GM19240 (cell line): Measurements from ENCODE around the gene SLC12A6.
"Not testable (repeated sequence)": the region's sequence is repeated elsewhere in the genome, so short reads cannot be mapped to it uniquely, and the experiment has no call there.

ENCODE experiments used
- DNase-seq: peaks from one replicate; pipeline ENCODE4 v3.0.0; 2011; ENCODE audit warnings: low spot score; ENCODE audit not compliant: insufficient read length

Gene SLC12A6

DNA sequence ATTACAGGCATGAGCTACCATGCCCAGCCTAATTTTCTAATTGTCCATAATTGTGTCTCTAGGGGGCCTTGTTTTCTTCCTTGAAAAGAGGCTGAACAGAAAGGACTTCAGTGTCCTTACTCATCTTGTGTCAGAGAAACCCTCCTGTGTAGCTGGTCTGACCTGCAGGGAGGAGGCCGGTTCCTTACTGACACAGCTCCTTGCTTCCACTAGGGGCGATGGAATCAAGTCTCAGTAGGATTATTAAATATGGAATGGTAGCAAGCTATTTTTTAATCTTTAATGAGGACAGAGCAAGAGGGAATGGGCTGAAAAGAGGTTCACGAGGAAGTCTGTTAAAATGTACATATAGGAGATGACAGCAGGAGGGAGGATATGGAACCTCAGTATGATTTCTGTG lies 20.8 kb upstream of the SLC12A6 start:
- DNase-seq = no peak

DNA sequence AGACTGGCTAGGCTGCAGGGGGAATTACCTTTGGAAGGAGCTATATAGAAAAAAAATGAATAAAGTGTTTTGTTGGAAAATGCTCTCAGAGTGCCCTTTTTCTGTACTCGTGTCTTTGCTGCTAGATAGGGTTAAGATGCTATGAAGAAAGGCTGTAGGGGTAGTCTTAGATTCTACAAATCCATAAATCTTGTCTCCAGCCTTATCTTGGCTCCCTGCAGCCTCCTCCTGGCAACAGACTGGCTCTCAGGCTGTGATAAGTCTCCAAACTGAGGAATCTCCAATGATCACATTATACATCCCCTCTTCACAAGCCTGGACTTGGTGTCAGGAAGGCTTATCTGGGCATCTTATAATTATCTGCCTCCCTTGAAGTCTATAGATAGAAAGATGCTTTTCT lies 20.1 kb upstream of the SLC12A6 start:
- no peak for DNase-seq

DNA sequence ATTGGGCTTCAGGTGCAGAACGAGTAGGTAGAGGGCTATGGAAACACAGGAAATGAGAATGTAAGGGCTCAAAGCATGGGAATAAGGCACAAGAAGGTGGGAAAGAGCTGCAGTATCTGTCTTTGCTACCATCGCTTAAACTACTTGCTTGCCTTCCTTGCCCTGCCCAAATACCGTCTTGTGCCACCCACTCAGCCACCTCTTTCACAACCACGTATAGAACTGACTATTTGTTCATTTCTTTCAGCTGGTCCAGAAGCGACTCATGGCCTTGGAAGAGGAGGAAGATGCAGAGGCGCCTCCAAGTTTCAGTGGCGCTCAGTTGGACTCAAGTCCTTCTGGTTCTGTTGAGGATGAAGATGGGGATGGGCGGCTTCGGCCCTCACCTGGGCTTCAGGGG lies 17.7 kb upstream of the SLC12A6 start:
- no peak for DNase-seq

DNA sequence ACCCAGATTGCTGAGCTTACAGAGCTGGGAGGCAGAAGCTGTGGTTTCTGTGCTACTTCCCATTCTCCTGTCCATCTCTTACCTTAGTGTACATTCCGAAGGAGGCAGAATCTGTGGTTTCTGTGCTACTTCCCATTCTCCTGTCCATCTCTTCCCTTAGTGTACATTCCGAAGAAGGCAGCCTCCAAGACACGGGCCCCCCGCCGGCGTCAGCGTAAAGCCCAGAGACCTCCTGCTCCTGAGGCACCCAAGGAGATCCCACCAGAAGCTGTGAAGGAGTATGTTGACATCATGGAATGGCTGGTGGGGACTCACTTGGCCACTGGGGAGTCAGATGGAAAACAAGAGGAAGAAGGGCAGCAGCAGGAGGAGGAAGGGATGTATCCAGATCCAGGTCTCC lies 16.7 kb upstream of the SLC12A6 start:
- DNase-seq = no peak

DNA sequence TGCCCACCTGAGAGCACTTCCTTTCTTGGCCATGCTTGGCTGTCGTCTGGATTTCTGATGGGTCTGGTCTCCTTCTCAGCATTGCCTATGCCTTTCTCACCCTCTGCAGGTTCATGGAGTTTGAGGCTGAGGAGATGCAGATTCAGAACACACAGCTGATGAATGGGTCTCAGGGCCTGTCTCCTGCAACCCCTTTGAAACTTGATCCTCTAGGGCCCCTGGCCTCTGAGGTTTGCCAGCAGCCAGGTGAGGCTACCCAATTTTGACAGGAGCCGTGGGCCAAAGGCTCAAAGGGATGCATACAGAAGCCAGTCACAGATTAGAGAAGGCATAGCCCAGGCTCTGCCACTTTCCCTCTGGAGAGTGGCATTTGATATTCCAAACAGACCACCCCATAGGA lies 16.0 kb upstream of the SLC12A6 start:
- no peak for DNase-seq

DNA sequence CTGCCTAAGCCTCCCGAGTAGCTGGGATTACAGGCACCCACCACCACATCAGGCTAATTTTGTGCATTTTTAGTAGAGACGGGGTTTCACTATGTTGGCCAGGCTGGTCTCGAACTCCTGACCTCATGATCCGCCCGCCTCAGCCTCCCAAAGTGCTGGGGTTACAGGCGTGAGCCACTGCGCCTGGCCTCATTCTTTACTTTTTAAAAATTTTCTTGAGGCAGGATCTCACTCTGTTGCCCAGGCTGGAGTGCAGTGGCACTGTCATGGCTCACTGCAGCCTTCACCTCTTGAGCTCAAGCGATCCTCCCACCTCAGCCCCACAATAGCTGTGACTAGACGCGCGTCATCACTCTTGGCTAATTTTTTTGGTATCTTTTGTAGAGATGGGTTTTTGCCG lies 15.4 kb upstream of the SLC12A6 start:
- DNase-seq = not testable (repeated sequence)

DNA sequence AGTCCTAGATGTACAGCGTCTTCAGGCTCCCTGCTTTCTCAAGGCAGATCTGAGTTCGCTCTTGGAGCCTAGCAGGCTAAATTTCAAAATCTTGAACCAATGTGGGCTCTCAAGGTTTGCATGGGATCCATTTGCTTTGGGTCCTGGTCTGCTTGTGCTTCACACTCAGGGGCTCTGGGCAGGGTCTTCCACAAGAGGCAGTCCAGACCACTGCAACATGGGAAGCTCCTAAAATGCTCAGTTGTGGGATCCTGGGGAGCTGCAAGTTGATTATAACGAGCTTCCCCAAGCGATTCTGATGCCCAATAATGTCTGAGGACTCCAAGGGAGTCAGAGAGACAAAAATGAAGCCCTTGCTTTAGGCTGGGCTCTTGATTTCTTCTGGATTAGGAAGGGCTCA lies 12.2 kb upstream of the SLC12A6 start:
- no peak for DNase-seq

DNA sequence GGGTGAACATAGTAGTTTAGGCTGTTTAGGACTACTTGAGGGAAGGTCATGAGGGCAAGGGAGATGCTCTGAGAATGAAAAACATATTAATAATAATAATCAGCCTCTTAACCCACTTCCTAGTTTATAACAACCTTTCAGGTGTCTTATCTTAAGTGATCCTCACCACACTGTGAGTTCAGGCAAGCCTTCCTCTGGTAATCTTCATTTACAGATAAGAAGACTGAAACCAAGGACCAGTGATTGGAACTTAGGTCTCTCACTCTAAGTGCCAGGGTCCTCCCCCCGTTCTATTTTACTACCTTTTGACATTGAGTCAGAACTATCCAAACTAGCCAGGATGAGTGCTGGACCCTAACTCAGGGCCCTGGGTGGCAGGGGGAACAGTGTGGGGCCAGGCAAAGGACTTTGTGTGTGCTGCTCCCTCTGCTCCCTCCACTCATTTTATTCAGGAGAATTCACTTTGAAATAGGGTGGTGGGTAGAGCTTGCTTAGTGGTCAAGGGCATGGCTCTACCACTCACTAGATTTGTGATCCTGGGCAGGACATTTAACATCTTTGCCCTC lies 11.2 kb upstream of the SLC12A6 start:
- DNase-seq = no peak

DNA sequence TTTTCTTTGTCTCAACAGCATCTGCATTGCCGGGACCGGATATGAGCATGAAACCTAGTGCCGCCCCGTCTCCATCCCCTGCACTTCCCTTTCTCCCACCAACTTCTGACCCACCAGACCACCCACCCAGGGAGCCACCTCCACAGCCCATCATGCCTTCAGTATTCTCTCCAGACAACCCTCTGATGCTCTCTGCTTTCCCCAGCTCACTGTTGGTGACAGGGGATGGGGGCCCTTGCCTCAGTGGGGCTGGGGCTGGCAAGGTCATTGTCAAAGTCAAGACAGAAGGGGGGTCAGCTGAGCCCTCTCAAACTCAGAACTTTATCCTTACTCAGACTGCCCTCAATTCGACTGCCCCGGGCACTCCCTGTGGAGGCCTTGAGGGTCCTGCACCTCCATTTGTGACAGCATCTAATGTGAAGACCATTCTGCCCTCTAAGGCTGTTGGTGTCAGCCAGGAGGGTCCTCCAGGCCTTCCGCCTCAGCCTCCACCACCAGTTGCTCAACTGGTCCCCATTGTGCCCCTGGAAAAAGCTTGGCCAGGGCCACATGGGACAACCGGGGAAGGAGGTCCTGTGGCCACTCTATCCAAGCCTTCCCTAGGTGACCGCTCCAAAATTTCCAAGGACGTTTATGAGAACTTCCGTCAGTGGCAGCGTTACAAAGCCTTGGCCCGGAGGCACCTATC lies 10.5 kb upstream of the SLC12A6 start:
- DNase-seq = no peak

DNA sequence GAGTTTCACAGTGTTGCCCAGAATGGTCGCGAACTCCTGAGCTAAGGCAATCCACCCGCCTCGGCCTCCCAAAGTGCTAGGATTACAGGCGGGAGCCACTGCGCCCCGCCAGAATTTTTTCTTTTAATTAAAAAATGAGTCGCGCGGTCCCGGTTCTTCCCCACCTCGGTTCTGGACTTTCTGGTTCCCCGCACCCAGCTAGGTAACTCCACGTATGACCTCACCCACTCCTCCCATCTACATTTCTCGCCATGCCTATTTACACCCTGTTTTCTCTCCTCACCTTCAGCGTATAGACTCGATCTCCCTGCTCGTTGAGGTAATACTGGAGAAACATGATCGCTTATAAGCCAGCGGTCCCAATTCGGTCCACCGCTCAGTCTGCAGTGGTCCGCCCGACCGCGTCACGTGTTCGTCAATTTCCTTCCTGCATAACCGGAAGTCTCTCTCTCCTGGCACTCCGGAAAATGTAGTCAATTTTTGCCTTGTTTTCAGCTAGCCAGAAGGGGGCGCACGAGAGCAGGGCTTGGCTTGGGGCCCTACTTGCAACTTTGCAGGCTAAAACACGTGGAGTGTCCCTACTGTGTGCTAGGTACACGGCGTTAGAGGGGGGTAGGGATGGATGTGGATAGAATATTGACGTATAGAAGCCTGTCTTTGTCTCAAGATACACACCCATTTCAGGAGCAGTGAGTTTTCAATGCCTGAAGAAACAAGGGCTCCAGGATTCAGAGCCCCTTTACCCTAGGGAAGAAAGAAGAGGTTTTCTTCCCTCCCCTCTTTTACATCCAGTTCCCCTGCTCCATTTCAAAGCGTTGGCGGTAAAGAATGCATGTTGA lies 5.4 kb upstream of the SLC12A6 start, which contains the start of the genes NOP10 and NUTM1:
Gene NOP10 (minus strand): TSS at position 400 of the 839 bp plus-strand sequence. CDS start 63 bp downstream, at position 337.
Gene NUTM1 (plus strand): TSS at position 579 of the 839 bp plus-strand sequence. CDS start 382 bp downstream, outside the sequence.
- DNase-seq = no peak

DNA sequence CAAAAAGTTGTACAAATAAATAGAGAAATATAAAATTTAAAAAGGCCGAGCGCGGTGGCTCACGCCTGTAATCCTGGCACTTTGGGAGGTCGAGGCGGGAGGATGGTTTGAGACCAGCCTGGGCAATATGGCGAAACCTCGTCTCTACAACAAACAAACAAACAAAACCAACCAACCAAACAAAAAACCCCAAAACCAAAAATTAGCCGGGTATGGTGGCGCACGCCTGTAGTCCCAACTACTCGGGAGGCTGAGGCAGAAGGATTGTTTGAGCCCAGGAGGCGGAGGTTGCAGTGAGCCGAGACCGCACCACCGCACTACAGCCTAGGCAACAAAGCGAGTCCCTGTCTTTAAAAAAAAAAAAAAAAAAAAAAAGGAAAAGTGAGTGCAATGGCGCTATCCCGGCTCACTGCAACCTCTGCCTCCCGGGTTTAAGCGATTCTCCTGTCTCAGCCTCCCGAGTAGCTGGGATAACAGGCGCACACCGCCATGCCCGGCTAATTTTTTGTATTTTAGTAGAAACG lies 4.7 kb upstream of the SLC12A6 start:
- not testable (repeated sequence) for DNase-seq

DNA sequence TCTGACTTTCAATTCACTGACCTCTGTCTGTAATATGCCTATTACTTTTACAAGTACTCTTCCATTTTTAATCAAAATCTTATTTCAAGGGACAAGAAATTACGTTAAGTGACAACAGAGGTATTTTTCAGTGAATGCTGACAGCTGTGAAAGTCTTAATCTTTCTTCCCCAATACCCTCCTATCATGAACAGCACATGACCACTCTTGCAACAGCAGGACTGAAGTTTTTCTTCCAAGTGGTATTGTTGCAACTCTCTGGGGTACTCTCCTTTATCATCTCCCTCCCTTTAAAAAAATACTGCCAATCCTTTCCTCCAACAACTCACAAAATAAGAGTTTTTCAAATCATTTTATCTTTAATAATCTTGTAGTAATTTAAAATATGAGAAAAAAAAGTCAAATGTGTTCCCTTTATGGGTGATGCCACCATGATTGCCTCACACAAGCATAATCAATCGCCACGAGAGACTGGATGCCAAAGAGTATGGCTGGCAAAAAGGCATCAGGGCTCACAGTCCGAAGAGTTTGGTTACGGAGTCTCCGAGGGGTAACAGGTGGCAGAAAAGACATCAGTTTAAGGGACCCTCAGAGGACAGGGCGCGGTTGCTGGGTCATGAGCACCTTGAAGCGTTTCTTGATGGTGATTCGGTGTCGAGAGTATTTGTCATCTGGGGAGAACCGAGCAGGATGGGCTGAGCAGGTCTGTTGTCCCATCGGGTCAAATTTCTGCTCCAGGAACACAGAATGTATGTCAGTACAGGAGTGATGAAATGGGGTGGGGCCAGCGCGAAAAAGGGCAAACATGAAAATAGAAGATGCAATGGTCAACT lies 4.0 kb upstream of the SLC12A6 start:
- no peak for DNase-seq

DNA sequence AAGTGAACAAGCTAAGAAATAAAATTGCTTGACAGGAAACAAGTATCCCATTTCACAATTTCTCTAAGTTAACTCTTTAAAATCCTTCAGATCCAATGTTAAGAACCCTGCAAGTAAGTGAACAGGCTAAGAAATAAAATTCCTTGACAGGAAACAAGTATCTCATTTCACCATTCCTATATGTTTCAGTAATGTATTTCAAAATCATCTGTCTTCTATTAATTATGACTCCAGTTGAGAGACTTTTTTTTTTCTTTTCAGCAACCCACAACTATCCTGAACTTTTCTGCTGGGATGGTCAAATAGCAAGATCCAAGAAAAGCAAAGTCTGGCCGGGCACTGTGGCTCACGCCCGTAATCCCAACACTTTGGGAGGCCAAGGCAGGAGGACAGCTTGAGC lies 2.4 kb upstream of the SLC12A6 start:
- DNase-seq = no peak

DNA sequence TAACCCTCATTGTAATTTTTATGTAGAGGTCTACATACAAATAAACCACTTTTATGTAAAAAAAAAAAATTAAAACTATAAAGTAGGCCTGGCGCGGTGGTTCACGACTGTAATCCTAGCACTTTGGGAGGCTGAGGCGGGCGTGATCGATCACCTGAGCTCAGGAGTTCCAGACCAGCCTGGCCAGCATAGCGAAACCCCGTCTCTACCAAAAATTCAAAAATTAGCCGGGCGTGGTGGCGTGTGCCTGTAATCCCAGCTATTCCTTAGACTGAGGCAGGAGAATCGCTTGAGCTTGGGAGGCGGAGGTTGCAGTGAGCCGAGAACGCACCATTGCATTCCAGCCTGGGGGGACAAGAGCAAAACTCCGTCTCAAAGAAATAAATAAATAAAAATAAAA lies 766 bp upstream of the SLC12A6 start:
- no peak for DNase-seq

DNA sequence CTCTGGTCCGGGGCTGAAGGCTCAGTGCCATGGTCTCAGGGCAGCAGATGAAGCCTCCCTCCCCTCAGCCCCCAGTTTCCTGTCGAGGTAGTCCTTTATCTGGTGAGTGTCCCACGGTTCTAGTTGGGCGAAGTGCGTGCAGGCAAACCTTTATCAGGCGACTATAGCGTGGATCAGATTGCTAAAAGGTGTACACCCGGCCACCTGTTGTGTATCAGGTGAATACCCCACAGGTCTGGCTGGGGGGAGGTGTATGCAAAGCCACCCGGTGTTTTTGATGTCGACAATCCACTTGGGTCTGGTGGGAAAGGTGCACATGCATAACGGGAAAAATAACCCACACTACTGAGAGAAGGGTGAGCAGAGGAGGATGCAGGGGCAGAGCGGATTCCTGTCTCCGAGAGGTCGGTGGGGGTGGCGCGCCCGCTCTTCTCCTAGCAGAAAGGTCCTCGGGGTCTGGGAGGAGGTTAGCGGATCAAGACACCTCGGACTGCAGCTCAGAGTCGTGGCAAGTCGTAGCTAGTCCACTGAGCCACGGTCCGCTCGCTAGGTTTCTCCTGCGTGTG lies 507 bp downstream of the SLC12A6 start:
- DNase-seq = no peak

DNA sequence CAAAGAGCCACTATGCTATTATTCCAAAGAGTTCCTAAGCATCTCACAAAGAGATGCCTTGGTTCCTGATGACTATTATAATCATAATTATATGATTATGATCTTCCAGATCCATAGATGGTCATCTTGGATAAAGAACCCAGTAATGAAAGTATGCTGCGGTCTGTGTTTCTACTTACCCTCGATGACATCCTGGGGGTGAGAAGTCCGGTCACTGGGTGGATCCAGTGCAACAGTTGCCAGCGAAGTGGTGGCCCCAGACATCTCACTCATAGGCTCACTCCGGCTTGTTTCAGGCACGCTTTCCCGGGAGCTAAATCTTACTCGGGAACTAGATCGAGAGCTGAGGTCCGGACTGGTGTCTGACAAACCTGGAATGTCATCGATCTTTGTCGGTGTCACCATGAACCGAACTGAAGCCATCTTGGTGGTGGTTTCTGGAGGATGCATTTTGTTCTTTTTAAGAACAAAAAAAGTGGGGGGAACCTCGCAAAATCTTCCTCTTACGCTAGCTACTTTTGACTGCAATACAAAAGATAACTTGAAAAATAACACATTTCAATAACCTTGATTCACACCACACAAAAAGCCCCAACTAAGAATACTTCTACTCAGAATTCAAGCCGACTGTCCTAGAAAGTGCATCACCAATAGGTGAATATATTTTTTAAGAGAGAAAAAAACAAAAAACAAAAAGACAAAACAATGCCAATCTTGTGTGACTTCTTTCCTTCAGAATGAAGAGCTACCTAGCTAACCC lies 1.2 kb downstream of the SLC12A6 start:
- no peak for DNase-seq

DNA sequence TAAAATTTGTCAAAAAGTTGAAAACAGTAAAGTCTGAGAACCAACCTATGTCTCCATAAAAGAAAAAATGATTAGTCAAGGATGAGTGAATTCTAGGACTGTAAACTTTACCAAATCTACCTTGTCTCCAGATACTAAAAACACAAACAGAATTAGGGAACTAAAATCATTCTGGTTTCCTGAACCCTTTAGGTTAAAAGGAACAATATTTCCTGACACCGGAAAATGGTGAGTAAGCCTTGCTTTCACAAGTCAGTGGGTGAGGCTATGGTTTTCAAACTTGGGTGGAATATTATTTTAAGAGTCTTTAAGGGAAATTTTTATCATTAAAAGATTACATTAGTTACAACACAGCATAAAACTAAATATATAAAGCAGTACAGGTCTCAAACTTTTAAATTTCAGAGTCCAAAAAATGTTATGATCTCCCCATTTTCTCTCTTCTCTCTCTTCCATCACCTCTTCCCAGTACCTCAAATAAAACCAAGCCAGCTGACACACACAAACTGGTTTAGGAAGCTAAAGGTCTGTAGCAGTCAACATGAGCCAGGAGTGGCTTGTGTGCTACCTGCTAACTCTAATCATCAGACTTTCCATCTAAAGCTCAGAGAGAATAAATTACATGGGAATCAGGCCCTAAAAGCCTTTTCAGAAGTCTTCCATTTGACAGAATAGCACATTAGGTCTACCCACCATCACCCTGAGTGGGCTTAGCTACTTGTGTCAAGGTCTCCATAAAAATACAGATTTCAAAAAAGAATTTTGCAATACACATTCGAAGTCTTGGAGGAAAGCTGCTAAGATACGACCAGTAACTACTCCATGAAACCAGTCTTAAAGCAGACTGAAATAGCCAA lies 2.2 kb downstream of the SLC12A6 start:
- no peak for DNase-seq

DNA sequence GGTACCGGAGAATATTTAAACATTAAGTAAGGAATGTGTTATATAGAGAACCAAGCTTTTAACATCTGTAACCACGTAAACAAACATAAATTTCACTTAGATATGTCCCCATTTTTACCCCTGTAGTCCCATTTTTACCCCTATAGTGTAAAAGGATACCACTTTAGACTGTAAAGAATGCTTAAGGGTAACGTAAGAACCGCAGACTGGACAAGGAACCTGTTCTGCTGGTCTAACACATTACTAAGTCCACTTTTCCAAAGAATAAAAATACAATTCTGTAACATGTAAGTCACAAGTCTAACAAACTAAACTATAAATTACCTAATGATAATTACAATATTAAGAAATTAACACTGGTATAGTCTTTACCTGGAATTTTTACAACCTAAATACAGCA lies 2.9 kb downstream of the SLC12A6 start:
- DNase-seq = no peak

DNA sequence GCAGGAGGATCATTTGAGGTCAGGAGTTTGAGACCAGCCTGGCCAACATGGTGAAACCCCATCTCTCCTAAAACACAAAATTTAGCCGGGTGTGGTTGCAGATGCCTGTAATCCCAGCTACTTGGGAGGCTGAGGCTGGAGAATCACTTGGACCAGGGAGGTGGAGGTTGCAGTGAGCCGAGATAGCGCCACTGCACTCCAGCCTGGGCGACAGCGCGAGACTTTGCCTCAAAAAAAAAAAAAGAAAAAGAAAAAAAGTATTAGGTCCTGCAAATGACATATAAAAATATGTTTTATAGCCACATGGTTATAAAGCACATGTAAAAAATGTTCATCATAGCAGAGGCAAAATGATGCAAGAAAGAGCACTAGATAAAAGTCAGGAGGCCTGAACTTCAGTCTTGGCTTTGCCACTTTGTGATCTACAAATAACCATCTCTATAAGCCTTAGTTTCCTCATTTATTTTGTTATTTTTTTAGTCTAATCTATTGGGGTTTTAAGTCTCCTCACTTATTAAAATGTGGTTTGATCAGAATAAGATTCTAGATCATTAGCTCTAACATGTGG lies 4.9 kb downstream of the SLC12A6 start:
- DNase-seq = no peak
